ENCODE results near the gene COL4A6. TPM values are rescaled to one million over a fixed set of nuclear protein-coding genes. Genes with fewer than 3 reads are reported as not detected.

COL4A6 gene
- total and polyA plus RNA-seq, 10 of the 15 experiments (the other 5 are each of a cell fraction or from before 2014, with no cell fraction given) = 0.02 to 0.56 (median 0.05) TPM; not detected in 3

GRCh38 chrX:108456971-108457477 is 18.8 kb upstream of the COL4A6 start:
- H3K9me3 ChIP-seq (replicated peaks; ENCODE audit: control insufficient read depth, insufficient read depth, low read length) = no peaks in the 10 kb centered on the region
- H3K4me1 ChIP-seq (ENCODE audit: control insufficient read depth, insufficient read depth, low read length) = no peaks in the 10 kb centered on the region
- POLR2A ChIA-PET = no interaction called here
- CTCF ChIA-PET = no interaction called here
- no peaks in the 10 kb centered on the region for H3K36me3 ChIP-seq (ENCODE audit: control insufficient read depth in 2 of 2, insufficient read depth in 2 of 2, low read length in 1 of 2)
- intact Hi-C loops (cut with micrococcal nuclease; ENCODE audit: unreplicated experiment) = no loop called here
- H3K4me3 ChIP-seq = no peak overlapping the region
- SMC1A ChIA-PET (ENCODE audit: uncharacterized antibody, unreplicated experiment) = no interaction called here
- DNase-seq (ENCODE audit: low read depth, low spot score) = no peak
- no peak overlapping the region for H2AFZ ChIP-seq (ENCODE audit: control insufficient read depth, low read depth, low read length)
- no peak for TF ChIP-seq RB1 (IDR thresholded peaks at IDR 0.05; ENCODE audit: borderline replicate concordance)
- RAD21 ChIA-PET (ENCODE audit: unreplicated experiment) = no interaction called here
- H3K27ac ChIP-seq (ENCODE audit: control insufficient read depth, insufficient read depth) = no peak overlapping the region
- H3K79me2 ChIP-seq (ENCODE audit: control insufficient read depth, insufficient read depth, low read length) = no peaks in the 10 kb centered on the region
- H3K9ac ChIP-seq (ENCODE audit: control insufficient read depth, insufficient read depth, low read length) = no peak overlapping the region
- in situ Hi-C loops (cut with MboI) = no loop called here
- ATAC-seq = no peak
- FAIRE-seq = no peak
- WGBS (ENCODE audit: insufficient coverage, insufficient replicate concordance, low lambda C conversion rate, missing lambda C conversion rate) = 13% methylated on average over 4 of the region's 4 CpGs
- H3K4me2 ChIP-seq (ENCODE audit: control insufficient read depth, insufficient read depth) = no peak overlapping the region
- no peaks in the 10 kb centered on the region for H4K20me1 ChIP-seq (ENCODE audit: control insufficient read depth, insufficient read depth)
- H3K27me3 ChIP-seq (replicated peaks in 1 of 2; ENCODE audit: control insufficient read depth in 2 of 2, insufficient read depth in 2 of 2, low read length in 1 of 2) = no peaks in the 10 kb centered on the region
- BruUV-seq (replicated peaks) = no TSS peak

DNA sequence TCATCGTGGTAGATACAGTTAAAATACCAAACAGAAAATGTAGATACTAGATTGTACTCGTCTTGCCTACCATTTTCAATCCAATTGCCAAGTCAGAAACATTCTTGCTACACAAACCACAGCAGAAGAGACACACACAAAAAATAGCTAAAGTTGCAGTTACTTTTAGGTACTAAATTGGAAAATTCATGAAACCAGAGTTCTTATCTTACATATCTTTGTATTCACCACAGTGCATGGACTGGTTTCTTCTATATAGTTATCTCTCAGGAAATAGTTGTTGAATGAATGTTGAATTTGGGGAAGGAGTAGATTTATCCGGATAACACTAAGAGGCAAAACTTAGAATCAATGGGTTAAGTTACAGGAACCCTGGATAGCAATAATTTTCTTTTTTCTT is 15.6 kb upstream of the COL4A6 start:
- Histone ChIP-seq H3K36me3 (ENCODE audit: control insufficient read depth in 2 of 2, insufficient read depth in 2 of 2, low read length in 1 of 2) (no peaks in the 10 kb centered on the region), H3K4me1 (ENCODE audit: control insufficient read depth, insufficient read depth, low read length) (no peaks in the 10 kb centered on the region), H3K4me3 (no peak overlapping the region), H3K9me3 (replicated peaks; ENCODE audit: control insufficient read depth, insufficient read depth, low read length) (no peaks in the 10 kb centered on the region), H3K9ac (ENCODE audit: control insufficient read depth, insufficient read depth, low read length) (no peak overlapping the region), H3K27ac (ENCODE audit: control insufficient read depth, insufficient read depth) (no peak overlapping the region), H4K20me1 (ENCODE audit: control insufficient read depth, insufficient read depth) (no peaks in the 10 kb centered on the region), H3K27me3 (replicated peaks in 1 of 2; ENCODE audit: control insufficient read depth in 2 of 2, insufficient read depth in 2 of 2, low read length in 1 of 2) (no peaks in the 10 kb centered on the region), H2AFZ (ENCODE audit: control insufficient read depth, low read depth, low read length) (no peak overlapping the region), H3K4me2 (ENCODE audit: control insufficient read depth, insufficient read depth) (no peak overlapping the region), H3K79me2 (ENCODE audit: control insufficient read depth, insufficient read depth, low read length) (no peaks in the 10 kb centered on the region)
- ChIA-PET POLR2A (no interaction called here), RAD21 (ENCODE audit: unreplicated experiment) (no interaction called here), SMC1A (ENCODE audit: uncharacterized antibody, unreplicated experiment) (no interaction called here), CTCF (no interaction called here)
- ATAC-seq (no peak), DNase-seq (ENCODE audit: low read depth, low spot score) (no peak), FAIRE-seq (no peak)
- WGBS (ENCODE audit: insufficient coverage, insufficient replicate concordance, low lambda C conversion rate, missing lambda C conversion rate) = 23% methylated on average over 3 of the region's 3 CpGs
- intact Hi-C loops (cut with micrococcal nuclease; ENCODE audit: unreplicated experiment) (no loop called here), in situ Hi-C loops (cut with MboI) (no loop called here)
- TF ChIP-seq ZNF687 (IDR thresholded peaks at IDR 0.05) = no peak
- TF ChIP-seq TAF1 (IDR thresholded peaks at IDR 0.05; ENCODE audit: borderline replicate concordance, low read depth, low read length) = no peak
- no peak for TF ChIP-seq MYB (IDR thresholded peaks at IDR 0.05; ENCODE audit: borderline replicate concordance, low read depth, low read length)
- no peak for TF ChIP-seq TCF7 (IDR thresholded peaks at IDR 0.05; ENCODE audit: borderline replicate concordance)
- TF ChIP-seq ETV6 (conservative IDR thresholded peaks at IDR 0.05 in 1 of 2, IDR thresholded peaks at IDR 0.05 in 1 of 2; ENCODE audit: borderline replicate concordance in 1 of 2, low read depth in 1 of 2) = no peak
- no peak for TF ChIP-seq RCOR1 (conservative IDR thresholded peaks at IDR 0.05; ENCODE audit: low read depth, low read length)
- no peak for TF ChIP-seq IKZF2 (IDR thresholded peaks at IDR 0.05)
- BruUV-seq (replicated peaks) = no TSS peak
